Bronchial epithelial cell (primary cell): Measurements from ENCODE around the gene OTOGL. TPM values are rescaled to one million over a fixed set of nuclear protein-coding genes. Genes with fewer than 3 reads are reported as not detected.

Experiments
- DNase-seq: peaks from one replicate; pipeline ENCODE4 v3.0.0-alpha.2; 2010; ENCODE audit warnings: low read depth
- FAIRE-seq: peaks from 2 replicates; lab custom pipeline; 2011; peaks lifted over from hg19 to GRCh38; lab: Jason Lieb, UNC
- H3K27me3 ChIP-seq: 2 replicates; pipeline ENCODE4 v1.5.1; 2011; ENCODE audit warnings: low read length; ENCODE audit not compliant: control insufficient read depth, insufficient read depth
- H3K36me3 ChIP-seq: 2 replicates; pipeline ENCODE4 v1.5.1; 2011; ENCODE audit warnings: low read length; ENCODE audit not compliant: control insufficient read depth, insufficient read depth
- H3K4me3 ChIP-seq: 2 replicates; pipeline ENCODE4 v1.5.1; 2011; ENCODE audit warnings: mild to moderate bottlenecking, low read depth, low read length, control low read depth
- total RNA-seq: library from RNA; depleted of rRNA; stranded (reverse); fragments of >200 nt; gene quantifications from 2 replicates; pipeline ENCODE4 v1.2.1, GENCODE V29; 2014
- TF ChIP-seq, protein P1 (sequence below): IDR thresholded peaks from 2 replicates; pipeline ENCODE4 v1.5.1; 2011; ENCODE audit warnings: mild to moderate bottlenecking, moderate library complexity, low read length, control low read depth, inconsistent platforms; ENCODE audit not compliant: insufficient read depth, severe bottlenecking

The OTOGL gene
- total RNA-seq, 1 donor from 2014 or later: not detected

DNA sequence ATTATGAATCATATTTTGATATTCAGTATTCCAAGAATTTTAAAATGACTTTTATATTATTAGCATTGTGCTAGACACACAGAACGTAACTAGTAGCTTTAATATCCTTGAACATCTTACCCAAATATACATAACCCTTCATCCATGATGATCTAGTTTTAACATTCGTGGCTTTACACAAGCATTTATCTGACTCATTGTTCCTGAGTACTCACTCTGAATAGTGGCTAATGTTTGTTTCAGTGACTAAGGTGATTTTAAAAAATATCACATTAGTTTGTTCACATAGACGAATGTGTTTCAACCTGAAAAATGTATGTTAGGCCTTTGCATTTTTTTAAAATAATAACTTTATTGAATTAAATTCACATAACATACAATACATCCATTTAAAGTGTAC, 264.7 kb downstream of the OTOGL start:
- TF ChIP-seq, protein P1, sequence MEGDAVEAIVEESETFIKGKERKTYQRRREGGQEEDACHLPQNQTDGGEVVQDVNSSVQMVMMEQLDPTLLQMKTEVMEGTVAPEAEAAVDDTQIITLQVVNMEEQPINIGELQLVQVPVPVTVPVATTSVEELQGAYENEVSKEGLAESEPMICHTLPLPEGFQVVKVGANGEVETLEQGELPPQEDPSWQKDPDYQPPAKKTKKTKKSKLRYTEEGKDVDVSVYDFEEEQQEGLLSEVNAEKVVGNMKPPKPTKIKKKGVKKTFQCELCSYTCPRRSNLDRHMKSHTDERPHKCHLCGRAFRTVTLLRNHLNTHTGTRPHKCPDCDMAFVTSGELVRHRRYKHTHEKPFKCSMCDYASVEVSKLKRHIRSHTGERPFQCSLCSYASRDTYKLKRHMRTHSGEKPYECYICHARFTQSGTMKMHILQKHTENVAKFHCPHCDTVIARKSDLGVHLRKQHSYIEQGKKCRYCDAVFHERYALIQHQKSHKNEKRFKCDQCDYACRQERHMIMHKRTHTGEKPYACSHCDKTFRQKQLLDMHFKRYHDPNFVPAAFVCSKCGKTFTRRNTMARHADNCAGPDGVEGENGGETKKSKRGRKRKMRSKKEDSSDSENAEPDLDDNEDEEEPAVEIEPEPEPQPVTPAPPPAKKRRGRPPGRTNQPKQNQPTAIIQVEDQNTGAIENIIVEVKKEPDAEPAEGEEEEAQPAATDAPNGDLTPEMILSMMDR: no peak
- Histone ChIP-seq H3K27me3 (no peaks in the 10 kb centered on the region), H3K36me3 (no peaks in the 10 kb centered on the region), H3K4me3 (no peak overlapping the region)
- DNase-seq: peak; percentile 78
- FAIRE-seq: no peak

DNA sequence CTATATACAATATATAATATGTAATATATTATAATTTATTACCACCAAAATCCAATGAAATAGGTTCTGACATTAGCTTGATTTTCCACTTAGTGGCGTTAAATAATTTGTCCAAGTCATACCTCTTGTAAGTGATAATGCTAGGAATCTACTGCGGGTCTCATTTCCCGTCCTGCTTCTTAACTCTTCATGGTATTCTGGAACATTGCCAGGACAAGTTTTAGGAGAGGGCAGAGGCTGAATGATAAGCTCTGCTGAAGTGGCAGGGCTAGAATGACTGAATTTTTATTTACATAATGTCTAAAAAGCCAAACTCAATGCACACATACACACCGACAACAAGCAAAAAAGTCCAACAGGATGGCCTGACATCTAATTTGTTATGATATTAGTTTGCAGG, 274.3 kb downstream of the OTOGL start:
- no peak overlapping the region for H3K4me3 ChIP-seq
- H3K27me3 ChIP-seq: no peaks in the 10 kb centered on the region
- DNase-seq: no peak
- TF ChIP-seq, protein P1: no peak
- no peak for FAIRE-seq
- H3K36me3 ChIP-seq: no peaks in the 10 kb centered on the region

DNA sequence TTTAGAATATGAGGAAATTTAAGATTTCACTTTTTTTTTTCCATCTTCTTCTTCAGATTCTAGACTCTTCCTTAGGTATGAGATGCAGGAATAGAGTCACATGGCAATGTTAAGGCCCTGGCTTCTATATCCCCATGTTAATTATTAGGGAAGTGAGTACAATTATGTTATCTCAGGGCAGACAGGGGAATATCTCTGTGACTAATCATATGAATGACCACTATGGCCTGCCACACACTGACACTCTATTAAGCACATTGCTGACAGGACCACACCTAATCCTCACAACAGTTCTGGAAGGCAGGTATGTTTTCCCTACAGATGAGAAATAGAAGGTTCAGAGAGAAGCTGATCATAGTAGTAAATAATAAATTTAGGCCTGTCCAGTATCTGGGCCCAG, 275.3 kb downstream of the OTOGL start:
- TF ChIP-seq, protein P1: no peak
- FAIRE-seq (no peak), DNase-seq (peak; percentile 31)
- Histone ChIP-seq H3K36me3 (no peaks in the 10 kb centered on the region), H3K4me3 (no peak overlapping the region), H3K27me3 (no peaks in the 10 kb centered on the region)

DNA sequence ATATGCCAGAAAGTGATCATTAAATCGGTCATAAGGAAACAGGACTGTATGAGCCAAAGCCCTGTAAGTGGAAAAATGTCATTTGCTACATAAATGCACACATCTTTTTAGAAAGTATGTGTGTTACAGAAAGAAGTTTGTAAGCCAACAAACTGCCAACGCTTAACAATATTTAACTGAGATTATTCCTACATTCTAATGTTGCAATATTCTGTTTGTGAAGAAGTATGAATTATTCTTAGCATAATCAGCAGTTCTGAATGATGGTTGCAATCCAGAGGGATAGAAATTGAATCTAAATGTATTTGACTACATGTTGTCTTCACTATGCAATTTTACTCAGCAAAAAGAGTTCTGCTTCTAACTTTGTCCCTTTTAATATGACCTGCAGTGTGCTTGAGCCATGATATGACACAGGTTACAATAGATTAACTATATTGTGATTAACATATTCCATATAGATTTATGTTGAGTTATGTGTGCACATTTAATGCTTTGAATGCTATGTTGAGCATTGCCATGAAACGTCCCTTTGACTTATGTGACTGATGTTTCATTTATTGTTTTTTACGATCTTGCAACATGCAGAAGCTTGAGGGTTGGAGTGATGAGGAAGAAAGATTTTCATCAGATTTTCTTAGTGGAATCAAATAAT, 277.9 kb downstream of the OTOGL start:
- FAIRE-seq (no peak), DNase-seq (no peak)
- no peak overlapping the region for H3K4me3 ChIP-seq
- TF ChIP-seq, protein P1: no peak
- no peaks in the 10 kb centered on the region for H3K27me3 ChIP-seq
- H3K36me3 ChIP-seq: no peaks in the 10 kb centered on the region

DNA sequence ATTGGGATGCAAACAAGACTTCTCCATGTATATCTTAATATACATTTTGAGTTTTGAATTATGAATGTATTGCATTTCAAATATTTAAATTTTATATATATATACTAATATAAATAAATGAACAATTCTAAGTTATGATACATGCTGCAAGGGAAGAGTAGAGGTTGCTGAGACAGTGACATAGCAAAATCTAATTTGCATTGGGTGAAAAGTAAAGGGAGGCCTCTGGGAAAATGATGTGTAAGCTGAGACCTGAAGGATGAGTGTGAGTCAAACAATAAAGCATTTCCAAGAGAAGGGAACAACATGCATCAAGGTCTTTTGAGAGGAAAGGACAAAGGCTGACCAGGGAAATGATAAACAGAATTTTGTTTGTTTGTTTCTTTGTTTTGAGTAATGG, 281.8 kb downstream of the OTOGL start:
- FAIRE-seq: no peak
- H3K36me3 ChIP-seq: no peaks in the 10 kb centered on the region
- no peak overlapping the region for H3K4me3 ChIP-seq
- TF ChIP-seq, protein P1: no peak
- H3K27me3 ChIP-seq: no peaks in the 10 kb centered on the region
- no peak for DNase-seq

DNA sequence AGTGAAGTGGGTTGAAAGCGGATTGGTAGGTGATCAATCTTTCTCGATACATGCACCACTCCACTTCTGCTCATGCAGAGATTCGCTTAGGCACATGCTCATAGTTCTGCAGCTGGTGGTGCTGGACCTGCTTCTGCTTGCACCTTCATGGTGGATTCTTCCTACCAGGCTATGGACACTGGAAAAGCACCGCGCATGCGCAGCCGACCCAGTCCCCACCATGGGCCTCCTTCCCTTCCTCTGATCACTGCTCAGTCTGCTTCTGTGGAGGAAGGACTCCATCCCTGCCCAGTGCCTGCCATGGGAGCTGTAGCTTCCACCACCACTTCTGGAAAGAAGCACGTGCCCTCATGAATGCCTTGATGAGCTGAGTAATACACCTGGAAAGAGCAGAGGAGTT, 282.9 kb downstream of the OTOGL start:
- Histone ChIP-seq H3K36me3 (no peaks in the 10 kb centered on the region), H3K4me3 (no peak overlapping the region), H3K27me3 (no peaks in the 10 kb centered on the region)
- DNase-seq (no peak), FAIRE-seq (no peak)
- TF ChIP-seq, protein P1: no peak
